Fibroblast of the conjunctiva (primary cell): ENCODE results near the gene MLH1.
"Not testable (repeated sequence)": the region's sequence is repeated elsewhere in the genome, so short reads cannot be mapped to it uniquely, and the experiment has no call there.

ENCODE experiments used
- DNase-seq: peaks from one replicate; pipeline ENCODE4 v3.0.0-alpha.2; 2010; ENCODE audit warnings: low read depth

Gene MLH1

DNA sequence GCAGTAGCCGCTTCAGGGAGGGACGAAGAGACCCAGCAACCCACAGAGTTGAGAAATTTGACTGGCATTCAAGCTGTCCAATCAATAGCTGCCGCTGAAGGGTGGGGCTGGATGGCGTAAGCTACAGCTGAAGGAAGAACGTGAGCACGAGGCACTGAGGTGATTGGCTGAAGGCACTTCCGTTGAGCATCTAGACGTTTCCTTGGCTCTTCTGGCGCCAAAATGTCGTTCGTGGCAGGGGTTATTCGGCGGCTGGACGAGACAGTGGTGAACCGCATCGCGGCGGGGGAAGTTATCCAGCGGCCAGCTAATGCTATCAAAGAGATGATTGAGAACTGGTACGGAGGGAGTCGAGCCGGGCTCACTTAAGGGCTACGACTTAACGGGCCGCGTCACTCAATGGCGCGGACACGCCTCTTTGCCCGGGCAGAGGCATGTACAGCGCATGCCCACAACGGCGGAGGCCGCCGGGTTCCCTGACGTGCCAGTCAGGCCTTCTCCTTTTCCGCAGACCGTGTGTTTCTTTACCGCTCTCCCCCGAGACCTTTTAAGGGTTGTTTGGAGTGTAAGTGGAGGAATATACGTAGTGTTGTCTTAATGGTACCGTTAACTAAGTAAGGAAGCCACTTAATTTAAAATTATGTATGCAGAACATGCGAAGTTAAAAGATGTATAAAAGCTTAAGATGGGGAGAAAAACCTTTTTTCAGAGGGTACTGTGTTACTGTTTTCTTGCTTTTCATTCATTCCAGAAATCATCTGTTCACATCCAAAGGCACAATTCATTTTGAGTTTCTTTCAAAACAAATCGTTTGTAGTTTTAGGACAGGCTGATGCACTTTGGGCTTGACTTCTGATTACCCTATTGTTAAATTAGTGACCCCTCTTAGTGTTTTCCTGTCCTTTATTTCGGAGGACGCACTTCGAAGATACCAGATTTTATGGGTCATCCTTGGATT is at the start of gene MLH1:
Gene MLH1 (plus strand): TSS at position 193 of the 958 bp plus-strand sequence. CDS start 30 bp downstream, at position 223.
- peak; percentile 100 for DNase-seq

DNA sequence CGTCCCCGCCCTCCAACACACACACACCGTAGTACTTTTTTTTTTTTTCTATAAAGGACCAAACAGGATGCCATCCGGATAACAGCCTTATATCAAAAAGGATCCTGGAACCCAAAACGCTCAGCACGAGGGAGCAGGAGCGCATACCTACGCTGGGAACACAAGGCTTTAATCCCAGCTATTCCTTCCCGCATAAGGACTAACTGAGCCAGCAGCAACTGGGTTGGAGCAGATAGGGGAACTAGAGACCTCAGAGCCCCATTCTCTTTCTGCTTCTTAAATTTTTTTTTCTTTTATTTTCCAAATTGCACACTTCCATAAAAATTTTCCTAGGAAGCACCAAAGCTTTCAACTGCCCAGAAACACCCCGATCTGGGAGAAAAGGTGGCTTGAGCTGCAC is 49.7 kb upstream of the MLH1 start:
- DNase-seq = no peak

DNA sequence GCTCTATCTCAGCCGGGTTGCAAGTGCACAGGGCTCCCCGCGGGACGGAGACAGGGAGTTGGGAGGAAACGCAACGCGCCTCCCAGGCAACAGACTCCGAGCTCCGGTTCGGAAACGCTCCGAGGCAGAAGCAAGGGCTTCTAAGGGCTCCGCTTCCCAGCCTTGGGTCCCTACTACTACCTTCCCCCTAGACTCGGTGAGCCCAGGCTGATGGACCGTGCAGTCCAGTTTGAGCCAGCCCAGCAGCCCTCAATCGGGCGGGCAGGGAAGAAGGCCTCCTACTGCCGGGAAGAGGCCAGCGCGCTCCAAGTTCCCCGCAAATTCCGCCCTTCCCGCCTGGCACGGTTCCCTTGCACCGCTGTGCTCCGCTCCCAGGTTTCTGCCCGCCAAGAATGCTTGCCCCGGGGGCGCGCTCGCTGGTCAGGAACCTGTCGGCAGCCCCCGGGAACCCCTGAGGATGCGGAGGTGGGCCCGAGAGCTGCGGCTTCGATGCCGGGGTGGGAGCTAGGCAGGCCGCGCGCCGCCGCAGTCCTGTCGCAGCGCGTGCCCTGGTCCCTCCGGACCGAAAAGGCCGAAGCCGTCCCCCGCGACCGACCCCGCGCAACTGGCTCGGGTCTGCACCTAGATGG is 49.2 kb upstream of the MLH1 start:
- DNase-seq = peak; percentile 17

DNA sequence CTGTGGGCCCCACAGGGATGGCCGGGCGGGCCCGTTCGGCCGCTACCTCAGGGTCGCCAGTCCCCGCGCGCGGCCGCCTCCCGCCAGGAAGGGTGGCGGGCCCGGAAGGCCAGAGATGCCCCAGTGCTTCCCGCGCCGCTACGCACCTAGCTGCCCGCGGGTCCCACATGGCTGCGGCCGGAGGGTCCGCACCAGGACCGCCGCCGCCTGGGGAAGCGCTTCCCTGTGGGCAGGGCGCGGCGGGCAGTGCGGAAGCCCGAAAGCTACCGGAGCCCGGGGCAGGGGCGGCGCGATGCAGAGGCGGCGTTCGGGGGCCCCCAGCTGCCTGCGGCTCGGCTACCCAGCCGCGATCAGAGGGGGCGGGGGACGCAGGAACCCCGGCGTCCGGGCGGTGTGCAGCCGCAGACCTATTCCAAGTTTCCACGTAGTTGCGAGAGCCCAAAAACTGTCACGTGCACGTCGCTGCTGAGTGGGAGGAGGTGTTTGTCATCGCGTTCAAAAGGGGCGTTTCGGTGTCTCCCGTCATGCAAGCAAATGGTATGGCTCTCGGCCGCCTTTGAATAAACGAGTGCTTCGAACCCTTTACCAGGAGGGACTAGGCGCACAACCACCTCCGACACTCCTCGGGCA is 48.6 kb upstream of the MLH1 start, which contains the start of gene TRANK1:
Gene TRANK1 (minus strand): TSS at position 414 of the 630 bp plus-strand sequence. CDS start 245 bp downstream, at position 169.
- DNase-seq = peak; percentile 30

DNA sequence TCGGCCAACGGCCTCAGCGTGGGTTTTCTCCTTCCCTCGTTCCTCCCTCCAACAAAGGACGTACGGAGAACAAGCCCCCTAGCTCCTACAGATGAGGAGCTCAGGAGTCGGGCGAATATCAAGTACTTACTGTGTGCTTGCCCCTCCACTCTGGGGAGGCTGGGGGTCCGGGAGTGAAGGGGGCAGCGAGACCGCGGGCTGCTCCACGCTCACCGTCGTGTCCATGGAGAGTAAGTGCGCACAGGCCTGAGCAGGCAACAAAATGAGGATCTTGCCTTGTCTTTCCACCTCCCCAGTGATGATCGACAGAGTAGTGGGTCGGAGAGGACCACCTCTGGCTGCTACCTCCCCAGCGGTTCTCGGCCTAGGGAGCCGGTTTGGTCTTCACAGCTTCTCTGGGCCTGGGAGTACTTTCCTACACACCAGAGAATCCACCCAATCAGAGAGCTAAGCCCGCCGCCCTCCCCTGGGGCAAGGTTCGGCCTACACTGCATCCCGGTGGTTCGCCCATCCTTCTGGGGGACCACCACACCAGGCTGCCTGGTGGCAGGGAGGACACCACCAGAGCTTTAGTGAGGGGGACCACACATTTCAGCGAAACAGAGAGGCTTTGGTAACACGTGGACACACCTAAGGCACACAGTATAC is 47.9 kb upstream of the MLH1 start:
- DNase-seq = no peak

DNA sequence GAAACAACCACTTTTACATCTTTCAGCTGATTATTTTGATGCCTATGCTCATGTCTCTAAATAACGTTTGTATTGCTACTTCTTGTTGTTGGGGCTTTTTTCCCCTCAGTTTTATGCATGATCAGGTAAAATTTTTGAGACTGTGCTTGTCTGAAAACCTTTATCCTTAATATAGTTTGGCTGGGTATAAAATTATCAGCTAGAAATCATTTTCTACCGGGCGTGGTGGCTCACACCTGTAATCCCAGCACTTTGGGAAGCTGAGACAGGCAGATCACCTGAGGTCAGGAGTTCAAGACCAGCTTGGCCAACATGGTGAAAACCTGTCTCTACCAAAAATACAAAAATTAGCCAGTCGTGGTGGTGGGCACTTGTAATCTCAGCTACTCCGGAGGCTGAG is 45.5 kb upstream of the MLH1 start:
- not testable (repeated sequence) for DNase-seq

DNA sequence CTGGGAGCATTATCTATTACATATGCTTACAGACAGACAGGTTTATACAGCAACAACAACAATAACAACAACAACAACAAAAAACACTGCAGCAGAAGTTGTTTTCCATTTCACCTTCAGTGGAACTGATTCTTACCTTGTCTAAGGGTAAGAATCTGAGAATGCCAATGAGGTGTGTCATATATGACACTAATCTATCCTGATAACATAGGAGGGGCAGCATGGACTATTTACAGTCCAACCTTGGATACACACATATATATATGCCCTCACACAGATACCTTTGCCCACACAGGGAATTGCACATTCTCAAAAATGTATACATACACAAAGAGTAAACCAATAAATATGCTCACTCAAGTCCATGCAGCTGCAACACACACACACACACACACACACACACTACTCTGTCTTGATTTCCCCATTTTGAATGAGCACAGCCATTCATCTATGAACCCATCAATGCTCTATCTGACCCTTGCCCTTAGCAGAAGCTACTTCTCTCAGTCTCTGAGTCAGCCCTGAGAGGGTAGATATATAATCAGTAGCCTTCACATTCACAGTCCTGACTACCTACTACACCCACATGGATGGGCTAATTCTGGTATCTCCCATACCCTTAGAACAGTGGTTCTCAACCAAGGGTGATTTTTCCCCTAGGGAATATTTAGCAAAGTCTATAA is 38.7 kb upstream of the MLH1 start:
- DNase-seq = no peak

GRCh38 chr3:36956155-36956554 is 37.2 kb upstream of the MLH1 start:
- no peak for DNase-seq

DNA sequence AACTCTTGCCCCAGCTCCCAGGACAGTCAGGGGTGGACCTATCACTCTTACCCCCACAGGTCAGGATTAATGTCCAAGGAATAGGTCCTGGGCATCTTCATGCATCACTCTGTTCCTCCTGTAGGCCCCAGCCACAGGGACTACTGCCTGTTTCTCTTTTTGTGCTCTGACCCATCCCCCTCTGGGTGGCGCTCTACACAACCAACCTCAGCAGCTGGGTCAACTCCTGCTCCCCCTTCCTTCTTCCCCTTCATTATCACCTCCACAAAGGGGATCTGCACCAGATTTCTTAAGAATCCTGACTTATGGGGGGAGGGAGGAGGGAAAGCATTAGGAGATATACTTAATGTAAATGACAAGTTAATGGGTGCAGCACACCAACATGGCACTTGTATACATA is 36.3 kb upstream of the MLH1 start:
- DNase-seq = no peak

- DNase-seq = no peak
These were observed 35.2 kb upstream of the MLH1 start for GRCh38 chr3:36957862-36958686.

DNA sequence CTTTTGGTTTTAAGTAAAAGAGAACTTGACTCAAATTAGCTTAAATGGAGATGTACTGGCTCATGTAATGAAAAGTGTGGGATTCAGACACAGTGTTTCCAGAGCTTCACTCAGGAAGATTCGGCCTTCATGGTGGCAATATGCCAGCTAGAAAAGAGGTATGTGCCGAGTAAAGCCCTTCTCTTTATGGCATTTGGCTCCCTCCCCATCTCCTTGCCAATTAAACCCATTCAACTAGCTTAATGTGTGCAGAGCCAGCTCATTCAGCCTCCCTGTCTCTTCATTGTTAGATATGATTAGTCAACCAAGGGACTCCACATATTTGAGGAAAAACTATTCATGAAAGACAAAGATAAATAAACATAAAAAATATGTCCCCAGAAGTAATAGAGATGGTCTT is 33.5 kb upstream of the MLH1 start:
- no peak for DNase-seq

- DNase-seq = no peak
These were observed 32.8 kb upstream of the MLH1 start for GRCh38 chr3:36960502-36960901.

GRCh38 chr3:36963008-36963407 is 30.3 kb upstream of the MLH1 start:
- not testable (repeated sequence) for DNase-seq

- no peak for DNase-seq
These were observed 29.0 kb upstream of the MLH1 start for GRCh38 chr3:36964331-36964730.

- no peak for DNase-seq
These were observed 28.5 kb upstream of the MLH1 start for GRCh38 chr3:36964817-36965216.

- no peak for DNase-seq
These were observed 27.9 kb upstream of the MLH1 start for GRCh38 chr3:36965440-36965839.

GRCh38 chr3:36969085-36969484 is 24.2 kb upstream of the MLH1 start:
- no peak for DNase-seq

DNA sequence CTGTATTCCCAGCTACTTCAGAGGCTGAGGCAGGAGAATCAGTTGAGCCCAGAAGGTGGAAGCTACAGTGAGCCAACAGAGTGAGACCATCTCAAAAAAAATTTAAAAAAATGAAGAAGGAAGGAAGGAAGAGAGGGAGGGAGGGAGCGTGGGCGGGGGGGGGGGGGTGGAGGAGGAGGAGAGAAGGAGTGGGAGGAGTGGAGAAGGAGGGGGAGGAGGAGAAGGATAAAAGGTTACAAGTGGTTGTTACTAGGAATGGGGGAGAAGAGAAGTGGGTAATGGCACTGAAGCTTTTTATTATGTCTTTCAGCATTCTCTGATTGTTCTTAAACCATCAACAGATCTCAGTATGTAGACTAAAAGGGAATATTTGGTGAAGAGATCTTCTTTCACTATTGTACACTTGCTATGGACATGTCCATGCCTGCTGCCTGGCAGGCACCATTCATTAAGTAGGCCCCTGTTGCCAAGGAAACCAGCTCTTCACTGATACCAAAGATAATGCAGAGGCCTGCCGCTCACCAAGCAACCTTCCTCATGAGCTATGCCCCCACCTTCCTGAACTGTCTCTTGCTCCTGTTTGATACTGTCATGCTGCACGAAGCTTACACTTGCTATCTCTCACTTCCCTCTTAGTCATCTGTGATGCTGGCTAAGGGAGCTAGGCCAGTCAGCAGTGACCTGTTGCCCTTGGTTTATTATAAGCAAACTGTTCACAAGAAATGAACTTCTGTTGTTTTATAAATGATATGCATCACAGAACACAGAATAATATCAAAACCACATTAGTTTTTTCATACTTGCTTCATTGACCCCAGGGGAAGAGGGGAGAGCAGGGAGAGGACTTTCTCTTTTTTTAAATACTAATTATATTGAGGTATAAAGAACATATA is 23.5 kb upstream of the MLH1 start:
- DNase-seq = peak; percentile 14

GRCh38 chr3:36972163-36972562 is 21.2 kb upstream of the MLH1 start:
- DNase-seq = no peak

DNA sequence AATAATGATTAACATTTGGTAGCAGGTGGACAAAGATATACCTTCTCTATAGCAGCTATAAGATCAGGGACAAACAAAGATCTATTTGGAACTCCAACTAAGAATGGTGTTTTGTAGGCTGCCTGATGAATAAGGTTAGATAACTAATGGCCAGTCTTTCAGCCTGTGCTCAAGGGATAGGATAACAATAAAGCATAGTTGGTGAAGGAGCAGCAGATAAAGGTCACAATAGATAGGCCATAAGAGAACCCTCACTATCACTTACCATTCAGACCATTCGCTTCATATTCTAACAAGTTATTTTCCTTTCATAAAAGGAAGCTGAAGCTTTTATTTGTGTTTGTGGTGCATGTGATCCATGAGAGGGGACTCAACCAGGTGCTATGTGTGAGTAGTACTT is 20.2 kb upstream of the MLH1 start:
- no peak for DNase-seq
